Endodermal cell (in vitro differentiated cells): Measurements from ENCODE around the gene RPTOR. TPM values are rescaled to one million over a fixed set of nuclear protein-coding genes. Genes with fewer than 3 reads are reported as not detected.

ENCODE experiments used
- DNase-seq: peaks from one replicate; pipeline ENCODE4 v3.0.0-alpha.2; 2017
- H3K27ac ChIP-seq: 2 replicates; pipeline ENCODE4 v1.5.1; 2013; ENCODE audit warnings: mild to moderate bottlenecking, low read depth, low read length, moderate library complexity
- H3K27me3 ChIP-seq: 2 replicates; pipeline ENCODE4 v1.6.1; 2013; ENCODE audit warnings: mild to moderate bottlenecking, low read length, moderate library complexity; ENCODE audit not compliant: insufficient read depth, control insufficient read depth, poor library complexity, severe bottlenecking
- H3K36me3 ChIP-seq: 2 replicates; pipeline ENCODE4 v1.7.0; 2013; ENCODE audit warnings: mild to moderate bottlenecking, low read length, moderate library complexity; ENCODE audit not compliant: control insufficient read depth, insufficient read depth
- H3K4me1 ChIP-seq: one replicate; pipeline ENCODE4 v1.7.0; 2013; ENCODE audit warnings: low read length; ENCODE audit not compliant: control insufficient read depth, insufficient read depth
- H3K4me3 ChIP-seq: 2 replicates; pipeline ENCODE4 v1.5.1; 2013; ENCODE audit warnings: mild to moderate bottlenecking, low read length, moderate library complexity
- H3K9ac ChIP-seq: 2 replicates; pipeline ENCODE4 v1.6.1; 2013; ENCODE audit warnings: mild to moderate bottlenecking, low read length, moderate library complexity; ENCODE audit not compliant: poor library complexity, severe bottlenecking; ENCODE audit errors: extremely low read depth
- H3K9me3 ChIP-seq: 2 replicates; pipeline ENCODE4 v1.6.1; 2013; ENCODE audit warnings: mild to moderate bottlenecking, low read length, moderate library complexity; ENCODE audit not compliant: control insufficient read depth
- H3K27ac Mint-ChIP-seq: 2 replicates; pipeline ENCODE4 v1.8.0; 2020; ENCODE audit warnings: mixed read lengths
- H3K27me3 Mint-ChIP-seq: 2 replicates; pipeline ENCODE4 v1.8.0; 2021; ENCODE audit warnings: mild to moderate bottlenecking, mixed read lengths; ENCODE audit not compliant: insufficient read depth
- H3K36me3 Mint-ChIP-seq: 2 replicates; pipeline ENCODE4 v1.8.0; 2020; ENCODE audit warnings: low read depth, mixed read lengths
- H3K4me1 Mint-ChIP-seq: 2 replicates; pipeline ENCODE4 v1.8.0; 2020; ENCODE audit warnings: mixed read lengths
- H3K4me3 Mint-ChIP-seq: 2 replicates; pipeline ENCODE4 v1.8.0; 2020; ENCODE audit warnings: mild to moderate bottlenecking, moderate library complexity, mixed read lengths
- H3K9me3 Mint-ChIP-seq: 2 replicates; pipeline ENCODE4 v1.8.0; 2020; ENCODE audit warnings: mild to moderate bottlenecking, mixed read lengths
- CTCF ChIP-seq: fragments of 200-600 bp; sonication (generic); conservative IDR thresholded peaks from 2 replicates; pipeline ENCODE4 v1.5.0; 2021; ENCODE audit warnings: antibody characterized with exemption, mild to moderate bottlenecking
- WGBS, 2 experiments: methylation state at CpG; one replicate each; pipeline versions ENCODE4 v1.1.5 to v1.1.7; 2013; ENCODE audit warnings: missing lambda C conversion rate in 2 of 2, mixed read lengths in 1 of 2; ENCODE audit not compliant: insufficient coverage in 1 of 2, insufficient read length in 1 of 2; 5-methylcytosine and 5-hydroxymethylcytosine counted together
- total RNA-seq, 2 donors: library from RNA; stranded (reverse); fragmentation: NEBNext Ultra II Directional in 1 of 2; extraction: Animal tissue kit (Norgen Biotek cat#: 25700) in 1 of 2; gene quantifications; 2 replicates in 1 of 2; 3 replicates in 1 of 2; pipeline ENCODE4 v1.2.1, GENCODE V29; 2021

The RPTOR gene
- total RNA-seq, 2 donors from 2014 or later: 45.1 to 53.4 TPM

DNA sequence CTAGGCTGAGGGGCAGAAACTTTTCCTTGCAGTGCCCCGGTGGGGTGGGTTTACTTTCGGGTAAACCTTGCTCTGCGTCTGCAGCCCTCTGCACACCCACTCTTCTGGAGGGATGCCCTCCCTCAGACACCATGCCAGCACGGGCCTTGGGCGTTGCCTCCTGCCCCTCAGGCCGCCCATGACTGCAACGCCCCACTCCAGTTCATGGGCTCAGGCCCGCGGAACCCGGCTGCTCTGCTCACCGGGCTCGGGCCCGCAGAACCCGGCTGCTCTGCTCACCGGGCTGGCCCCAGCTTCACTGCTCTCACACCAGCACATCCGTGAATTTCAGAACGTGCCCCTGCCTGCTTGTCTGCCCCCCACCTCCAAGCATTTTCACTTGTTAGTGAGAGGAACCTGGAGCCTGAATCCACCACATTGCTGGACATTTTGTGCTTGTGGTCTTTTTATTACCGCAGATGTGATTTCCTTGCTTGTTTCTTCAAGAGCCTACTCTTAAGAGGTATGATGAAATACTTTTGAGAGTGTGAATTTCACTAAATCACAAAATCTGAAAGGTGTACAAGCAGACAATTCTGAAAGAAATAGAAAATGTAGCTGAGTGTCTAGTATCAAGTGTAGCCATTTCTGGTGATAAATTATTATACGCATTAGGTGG is 130.9 kb downstream of the RPTOR start:
- no peak overlapping the region for H3K27ac Mint-ChIP-seq
- no peak for TF ChIP-seq CTCF
- H3K9me3 Mint-ChIP-seq: no peaks in the 10 kb centered on the region
- DNase-seq: peak; percentile 46
- Histone ChIP-seq H3K4me3 (no peak overlapping the region), H3K4me1 (no peaks in the 10 kb centered on the region), H3K27ac (no peak overlapping the region), H3K27me3 (no peaks in the 10 kb centered on the region), H3K36me3 (no peaks in the 10 kb centered on the region), H3K9me3 (no peaks in the 10 kb centered on the region), H3K9ac (no peak overlapping the region)
- whole genome bisulfite sequencing, 2 experiments: 90 to 96% methylated on average over 4 to 19 of the region's 19 CpGs
- peaks cover 26% of the 10 kb centered on the region for H3K4me1 Mint-ChIP-seq
- H3K4me3 Mint-ChIP-seq: no peak overlapping the region
- peaks cover 2% of the 10 kb centered on the region for H3K36me3 Mint-ChIP-seq
- no peaks in the 10 kb centered on the region for H3K27me3 Mint-ChIP-seq

DNA sequence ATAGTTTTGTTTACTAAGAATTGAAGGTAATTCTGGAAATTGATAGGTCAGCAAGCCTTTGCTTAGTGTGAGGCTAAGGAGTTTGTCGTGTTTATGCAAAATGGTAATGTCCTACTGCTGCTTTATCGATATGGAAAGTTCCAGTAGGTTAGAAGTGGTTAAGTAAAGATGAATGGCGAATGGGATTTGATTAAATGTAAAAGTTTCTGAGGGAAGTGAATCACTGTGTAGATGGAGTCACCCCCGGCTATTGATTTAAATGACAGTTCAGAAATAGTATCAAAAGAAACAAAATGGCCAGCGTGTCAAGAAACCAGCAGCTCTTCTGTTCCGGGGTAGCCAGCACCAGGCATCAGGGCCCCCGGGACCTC is 131.4 kb downstream of the RPTOR start:
- peaks cover 2% of the 10 kb centered on the region for H3K36me3 Mint-ChIP-seq
- Histone ChIP-seq H3K27ac (no peak overlapping the region), H3K4me1 (no peaks in the 10 kb centered on the region), H3K9me3 (no peaks in the 10 kb centered on the region), H3K4me3 (no peak overlapping the region), H3K9ac (no peak overlapping the region), H3K27me3 (no peaks in the 10 kb centered on the region), H3K36me3 (no peaks in the 10 kb centered on the region)
- no peaks in the 10 kb centered on the region for H3K9me3 Mint-ChIP-seq
- WGBS, 2 experiments: 94 to 96% methylated on average over 5 to 7 of the region's 7 CpGs
- DNase-seq: no peak
- no peaks in the 10 kb centered on the region for H3K27me3 Mint-ChIP-seq
- H3K4me1 Mint-ChIP-seq: peaks cover 26% of the 10 kb centered on the region
- no peak overlapping the region for H3K4me3 Mint-ChIP-seq
- no peak for TF ChIP-seq CTCF
- no peak overlapping the region for H3K27ac Mint-ChIP-seq

DNA sequence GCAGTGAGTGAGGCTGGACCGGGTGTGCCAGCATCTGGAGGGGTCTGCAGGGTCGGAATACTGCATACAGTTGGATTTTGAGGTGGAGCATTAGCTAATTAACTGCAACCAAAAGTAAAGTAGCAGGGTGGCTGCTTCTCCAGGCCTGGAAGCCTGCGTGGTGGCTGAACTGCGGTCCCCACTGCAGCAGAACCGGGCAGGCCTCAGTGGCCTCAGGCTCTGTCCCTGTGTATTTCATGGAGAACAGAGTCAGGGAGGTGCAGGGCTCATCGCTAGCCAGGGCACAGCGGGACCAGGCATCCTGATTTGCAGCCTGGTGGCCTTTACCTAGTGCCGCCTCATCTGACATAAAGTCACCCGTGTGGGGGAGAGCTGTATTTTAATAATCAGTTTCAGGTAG is 131.9 kb downstream of the RPTOR start:
- no peak overlapping the region for H3K4me3 Mint-ChIP-seq
- H3K27me3 Mint-ChIP-seq: no peaks in the 10 kb centered on the region
- Histone ChIP-seq H3K36me3 (no peaks in the 10 kb centered on the region), H3K4me1 (no peaks in the 10 kb centered on the region), H3K4me3 (no peak overlapping the region), H3K27me3 (no peaks in the 10 kb centered on the region), H3K9me3 (no peaks in the 10 kb centered on the region), H3K9ac (no peak overlapping the region), H3K27ac (no peak overlapping the region)
- DNase-seq: peak; percentile 46
- no peaks in the 10 kb centered on the region for H3K9me3 Mint-ChIP-seq
- no peak overlapping the region for H3K27ac Mint-ChIP-seq
- no peak for TF ChIP-seq CTCF
- H3K4me1 Mint-ChIP-seq: peaks cover 26% of the 10 kb centered on the region
- 96 to 98% methylated on average over 8 to 9 of the region's 9 CpGs for WGBS, 2 experiments
- peaks cover 1% of the 10 kb centered on the region for H3K36me3 Mint-ChIP-seq
